Measurements from ENCODE around the gene CORIN.

Gene CORIN

DNA sequence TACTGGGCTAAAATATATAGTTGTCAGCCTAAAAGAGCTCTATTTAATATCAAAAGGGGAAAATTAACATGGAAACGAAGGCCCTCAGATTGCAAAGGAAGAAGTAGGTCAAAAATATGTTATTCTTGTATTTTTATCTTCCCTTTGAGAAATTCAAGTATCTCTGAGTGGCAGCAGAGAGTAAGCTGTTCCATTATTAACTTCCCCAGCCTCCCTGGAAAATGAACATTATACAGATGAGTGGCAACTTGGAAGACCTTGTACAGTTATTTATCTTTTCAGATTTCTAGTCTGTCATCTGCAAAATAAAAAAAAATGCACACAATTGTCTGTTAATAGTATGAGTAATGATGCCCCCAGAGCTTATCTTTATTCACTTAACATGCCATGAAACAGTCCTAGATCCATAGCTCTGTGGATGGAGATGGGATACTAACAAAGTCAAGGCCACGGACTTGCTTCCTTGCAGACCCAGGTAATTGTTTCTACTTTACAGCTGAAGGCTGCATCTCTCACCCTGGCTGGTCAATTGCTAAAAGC is 93.0 kb downstream of the CORIN start:
- POLR2A ChIA-PET = no interaction called here
- TF ChIP-seq, protein P1, sequence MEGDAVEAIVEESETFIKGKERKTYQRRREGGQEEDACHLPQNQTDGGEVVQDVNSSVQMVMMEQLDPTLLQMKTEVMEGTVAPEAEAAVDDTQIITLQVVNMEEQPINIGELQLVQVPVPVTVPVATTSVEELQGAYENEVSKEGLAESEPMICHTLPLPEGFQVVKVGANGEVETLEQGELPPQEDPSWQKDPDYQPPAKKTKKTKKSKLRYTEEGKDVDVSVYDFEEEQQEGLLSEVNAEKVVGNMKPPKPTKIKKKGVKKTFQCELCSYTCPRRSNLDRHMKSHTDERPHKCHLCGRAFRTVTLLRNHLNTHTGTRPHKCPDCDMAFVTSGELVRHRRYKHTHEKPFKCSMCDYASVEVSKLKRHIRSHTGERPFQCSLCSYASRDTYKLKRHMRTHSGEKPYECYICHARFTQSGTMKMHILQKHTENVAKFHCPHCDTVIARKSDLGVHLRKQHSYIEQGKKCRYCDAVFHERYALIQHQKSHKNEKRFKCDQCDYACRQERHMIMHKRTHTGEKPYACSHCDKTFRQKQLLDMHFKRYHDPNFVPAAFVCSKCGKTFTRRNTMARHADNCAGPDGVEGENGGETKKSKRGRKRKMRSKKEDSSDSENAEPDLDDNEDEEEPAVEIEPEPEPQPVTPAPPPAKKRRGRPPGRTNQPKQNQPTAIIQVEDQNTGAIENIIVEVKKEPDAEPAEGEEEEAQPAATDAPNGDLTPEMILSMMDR (IDR thresholded peaks at IDR 0.05; ENCODE audit: control extremely low read depth, extremely low read depth, low read depth, missing control alignments) = no peak
- DNase-seq (ENCODE audit: extremely low spot score) = no peak
- CTCF ChIA-PET = interaction anchor here (0.8 to 1.3 kb wide), 4 partner anchors 10 to 82 kb away, joined by 3 to 4 read pairs (median 3); no protein-coding TSS in a partner anchor

DNA sequence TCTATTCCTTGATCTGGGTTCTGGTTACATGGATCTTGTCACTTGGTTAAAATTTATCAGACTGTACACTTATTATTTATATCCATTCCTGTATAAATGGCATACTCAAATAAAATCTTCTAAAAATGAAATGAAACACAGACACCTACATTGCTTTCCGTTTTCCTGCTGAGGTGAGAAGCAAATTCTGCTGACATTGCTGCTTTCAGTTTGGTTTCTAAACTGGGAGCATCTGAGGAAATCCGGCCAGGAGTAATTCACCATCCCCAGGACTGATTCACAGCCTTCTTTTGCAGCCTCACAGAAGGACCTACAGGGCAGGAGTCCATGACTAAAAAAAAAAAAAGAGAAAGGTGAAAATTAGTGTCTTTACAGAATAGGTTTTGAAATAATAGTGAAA is 93.6 kb downstream of the CORIN start:
- TF ChIP-seq, protein P1 (IDR thresholded peaks at IDR 0.05; ENCODE audit: control extremely low read depth, extremely low read depth, low read depth, missing control alignments) = no peak
- no peak for DNase-seq (ENCODE audit: extremely low spot score)
- CTCF ChIA-PET = interaction anchor here (0.8 to 1.3 kb wide), 2 partner anchors 11 to 44 kb away, joined by 3 to 4 read pairs; no protein-coding TSS in a partner anchor
- POLR2A ChIA-PET = no interaction called here

DNA sequence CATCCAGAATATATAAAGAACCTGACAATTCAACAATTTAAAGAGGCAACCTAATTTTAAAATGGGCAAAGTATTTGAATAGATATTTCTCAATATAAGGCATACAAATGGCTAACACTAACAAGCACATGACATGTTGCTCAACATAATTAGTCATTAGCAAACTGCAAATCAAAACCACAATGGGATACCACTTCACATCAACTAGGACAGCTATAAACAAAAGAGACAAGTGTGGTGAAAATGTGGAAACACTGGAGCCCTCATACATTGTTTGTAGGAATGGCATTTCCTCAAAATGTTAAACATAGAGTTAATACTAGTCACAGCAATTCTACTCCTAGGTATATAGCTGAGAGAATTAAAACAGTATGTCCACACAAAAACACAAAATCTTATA is 96.7 kb downstream of the CORIN start:
- POLR2A ChIA-PET = no interaction called here
- no peak for DNase-seq (ENCODE audit: extremely low spot score)
- CTCF ChIA-PET = interaction anchor here (1.2 to 1.3 kb wide), 3 partner anchors 10 to 16 kb away, joined by 3 to 4 read pairs (median 3); no protein-coding TSS in a partner anchor
- TF ChIP-seq, protein P1 (IDR thresholded peaks at IDR 0.05; ENCODE audit: control extremely low read depth, extremely low read depth, low read depth, missing control alignments) = no peak

DNA sequence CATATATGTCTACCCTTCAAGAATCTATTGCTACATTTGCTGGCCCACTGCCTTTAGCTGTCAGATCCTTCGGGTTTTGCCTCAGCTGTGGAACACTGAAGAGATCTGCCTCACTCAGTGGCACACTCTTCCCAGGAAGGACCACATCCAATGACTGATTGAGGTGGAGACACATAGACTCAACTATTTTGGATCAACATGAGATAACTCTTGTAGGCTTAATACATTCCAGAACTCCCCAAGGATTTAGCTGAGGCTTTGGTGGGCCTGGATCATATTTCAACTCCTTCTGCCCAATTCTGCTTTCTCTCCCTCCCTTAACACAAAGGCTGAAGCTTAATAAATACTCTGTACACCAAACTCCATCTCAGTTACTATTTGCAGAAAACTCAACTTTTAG is 100.5 kb downstream of the CORIN start:
- no peak for DNase-seq (ENCODE audit: extremely low spot score)
- ChIA-PET POLR2A (no interaction called here), CTCF (interaction anchor here (1.0 to 3.2 kb wide), 4 partner anchors 9 to 197 kb away, joined by 4 to 8 read pairs (median 5); no protein-coding TSS in a partner anchor)
- TF ChIP-seq, protein P1 (IDR thresholded peaks at IDR 0.05; ENCODE audit: control extremely low read depth, extremely low read depth, low read depth, missing control alignments) = no peak

DNA sequence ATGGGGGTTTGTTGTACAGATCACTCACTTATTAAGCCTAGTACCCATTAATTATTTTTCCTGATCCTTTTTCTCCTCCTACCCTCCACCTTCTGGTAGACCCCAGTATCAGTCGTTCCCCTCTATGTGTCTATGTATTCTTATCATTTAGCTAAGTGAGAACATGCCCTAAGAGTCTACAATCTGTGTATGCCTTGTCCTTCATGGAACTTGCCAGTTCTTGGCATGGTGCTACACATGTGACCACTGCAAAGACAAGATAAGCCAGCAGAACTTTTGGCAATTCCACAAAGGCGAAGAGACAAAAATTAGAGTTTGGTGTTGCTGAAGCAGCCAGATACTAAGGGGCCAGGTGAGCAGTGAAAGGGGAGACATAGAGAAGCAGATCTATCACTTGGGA is 101.3 kb downstream of the CORIN start:
- ChIA-PET POLR2A (no interaction called here), CTCF (interaction anchor here (1.2 to 3.2 kb wide), 3 partner anchors 9 to 198 kb away, joined by 4 to 8 read pairs (median 6); no protein-coding TSS in a partner anchor)
- DNase-seq (ENCODE audit: extremely low spot score) = no peak
- TF ChIP-seq, protein P1 (IDR thresholded peaks at IDR 0.05; ENCODE audit: control extremely low read depth, extremely low read depth, low read depth, missing control alignments) = no peak

DNA sequence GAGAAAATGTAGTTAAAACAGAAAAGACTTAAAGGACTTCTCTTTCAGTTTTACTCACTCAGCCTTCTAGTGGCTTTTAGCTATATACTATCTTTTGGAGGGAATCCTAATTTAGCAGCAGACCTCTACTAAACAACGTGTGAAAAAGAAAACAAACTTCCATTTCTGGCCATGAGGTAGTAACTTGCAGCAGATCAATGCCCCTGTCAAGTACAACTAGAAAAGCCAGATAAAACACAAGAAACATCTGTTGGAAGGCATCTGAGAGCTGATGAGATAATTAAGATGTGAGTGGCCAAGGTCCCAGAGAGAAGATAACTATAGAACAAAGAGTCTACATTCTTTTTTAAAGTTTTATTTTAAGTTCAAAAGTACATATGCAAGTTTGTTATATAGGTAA is 101.7 kb downstream of the CORIN start:
- ChIA-PET CTCF (interaction anchor here (3.2 kb wide), 1 partner anchor 8 kb away, joined by 8 read pairs; no protein-coding TSS in a partner anchor), POLR2A (no interaction called here)
- TF ChIP-seq, protein P1 (IDR thresholded peaks at IDR 0.05; ENCODE audit: control extremely low read depth, extremely low read depth, low read depth, missing control alignments) = no peak

More for the DNA sequence above, 101.7 kb downstream of the CORIN start:
- DNase-seq (ENCODE audit: extremely low spot score) = no peak
